HG02840 (cell line): ENCODE results near the gene TGM5.

Experiments
- ATAC-seq: cut with Tn5 transposase; IDR thresholded peaks from one replicate; pipeline ENCODE4 v1.9.1; 2021; ENCODE audit warnings: mild to moderate bottlenecking, moderate library complexity, moderate number of reproducible peaks; ENCODE audit not compliant: unreplicated experiment, low FRiP score

The TGM5 gene

DNA sequence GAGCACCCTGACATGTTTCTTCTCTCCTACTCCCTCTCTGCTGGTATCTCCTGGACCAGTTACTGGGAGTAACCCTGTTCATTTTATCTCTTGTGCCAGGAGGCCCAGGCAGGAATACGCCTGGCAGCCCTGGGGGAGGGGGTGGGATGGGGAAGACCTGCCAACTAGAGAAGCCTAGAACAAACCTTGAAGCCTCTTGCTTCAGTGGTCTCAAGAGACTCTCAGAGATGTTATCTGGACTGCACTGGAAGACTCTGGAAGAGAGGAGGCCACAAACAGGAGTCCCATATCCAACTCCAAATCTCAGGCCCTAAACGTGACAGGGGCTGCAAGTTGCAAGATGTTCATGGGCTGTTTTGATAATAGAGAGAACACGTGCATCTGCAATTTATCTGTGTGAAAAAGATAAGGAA is 45.7 kb downstream of the TGM5 start, which contains the start of gene EPB42:
Gene EPB42 (minus strand): TSS at position 28 of the 413 bp plus-strand sequence. CDS start 193 bp downstream, outside the sequence.
- no peak for ATAC-seq

DNA sequence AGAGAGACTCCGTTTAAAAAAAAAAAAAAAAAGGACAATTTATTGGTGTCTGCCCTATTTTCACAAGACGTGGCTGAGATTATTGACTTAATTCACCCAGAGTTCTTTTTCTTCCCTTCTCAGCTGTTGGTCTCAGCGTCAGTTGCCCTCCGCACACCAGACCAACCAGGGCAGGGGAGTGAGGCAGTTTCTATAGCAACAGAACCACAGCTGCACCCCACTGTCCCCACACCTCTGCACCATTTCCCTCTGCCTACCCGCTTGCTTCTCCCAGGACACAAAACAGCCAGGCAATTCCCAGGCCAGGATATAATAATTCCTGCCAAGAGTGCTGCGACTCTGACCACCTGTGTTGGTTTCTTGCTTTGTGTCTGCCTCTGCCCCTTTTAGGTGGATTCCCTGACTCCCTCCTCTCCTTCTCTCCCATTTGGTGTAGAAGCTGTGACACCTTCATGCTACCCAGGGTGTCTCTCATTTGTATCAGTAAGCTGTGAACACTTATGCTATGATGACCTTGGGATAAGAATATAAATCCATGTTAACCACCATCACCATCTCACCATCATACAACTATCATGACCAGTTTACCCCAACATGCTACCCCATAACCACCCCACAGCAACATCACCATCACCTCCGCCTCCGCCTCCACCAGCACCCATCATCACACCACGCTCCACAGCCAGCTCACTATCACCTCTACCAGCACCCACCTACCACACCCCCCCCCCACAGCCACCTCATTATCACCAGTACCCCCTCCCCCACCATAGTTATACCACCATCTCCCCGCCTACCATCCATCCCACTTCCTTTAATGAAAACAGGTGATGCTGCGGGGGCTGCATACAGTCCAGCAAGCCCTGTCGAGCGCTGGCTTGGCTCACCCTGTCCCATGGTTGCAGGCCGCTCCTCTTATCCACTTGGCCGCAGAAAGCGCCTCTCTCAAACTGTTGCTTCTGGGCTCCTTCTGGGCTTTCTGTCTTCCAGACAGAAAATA is 46.5 kb downstream of the TGM5 start:
- no peak for ATAC-seq

DNA sequence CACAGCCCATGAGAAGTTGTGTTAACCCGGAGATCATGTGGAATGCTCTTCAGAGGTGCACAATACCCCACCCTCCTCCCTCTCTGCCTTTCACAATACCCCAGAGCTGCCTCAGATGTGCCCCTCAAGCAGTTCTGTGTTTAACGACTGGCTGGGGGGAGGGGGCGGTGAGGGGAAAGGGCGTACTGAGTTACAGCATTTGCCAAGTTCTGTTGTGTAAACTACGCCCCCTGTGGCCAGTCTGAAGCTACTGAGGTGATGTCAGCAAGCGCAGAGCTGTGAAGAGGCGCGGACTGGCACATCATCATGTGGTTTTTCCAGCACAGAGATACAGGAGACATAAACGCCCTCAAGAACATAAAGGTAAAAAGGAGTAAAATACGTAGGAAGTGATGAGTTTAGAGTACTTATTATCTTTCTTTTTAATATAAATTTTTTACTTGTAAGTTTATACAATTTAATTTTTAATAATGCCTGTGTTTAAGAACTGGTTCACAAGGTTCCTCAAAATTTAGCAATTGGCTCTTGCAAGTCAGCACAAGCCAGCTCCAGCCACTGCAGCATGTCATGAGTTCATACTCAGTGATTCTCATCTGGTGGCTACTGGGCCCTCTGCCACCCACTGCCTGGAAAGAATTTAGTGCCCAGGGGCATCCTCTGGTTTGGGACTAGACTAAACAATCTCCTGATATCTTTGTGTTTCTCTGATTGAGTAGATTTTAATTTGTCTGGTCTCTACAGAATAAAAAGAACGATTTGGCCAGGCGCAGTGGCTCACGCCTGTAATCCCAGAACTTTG is 47.6 kb downstream of the TGM5 start:
- ATAC-seq: no peak

DNA sequence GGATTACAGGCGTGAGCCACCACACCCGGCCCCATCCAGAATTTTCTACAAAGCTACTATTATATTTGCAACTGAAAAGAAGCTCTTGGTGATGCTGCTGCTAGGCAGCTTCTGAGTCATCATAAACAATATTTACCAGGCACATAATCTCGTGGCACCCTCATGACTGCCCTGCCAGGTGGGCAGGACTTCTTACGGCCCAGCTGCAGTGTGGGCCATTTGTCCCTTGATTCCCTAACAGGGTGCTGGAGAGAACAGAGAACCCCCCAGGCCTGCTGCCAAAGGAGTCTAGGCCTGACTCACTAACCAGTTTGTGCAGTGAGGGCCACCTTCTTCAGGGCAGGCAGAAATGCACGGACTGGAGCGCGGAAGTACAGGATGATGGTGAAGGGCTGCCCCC is 50.8 kb downstream of the TGM5 start:
- ATAC-seq: no peak

DNA sequence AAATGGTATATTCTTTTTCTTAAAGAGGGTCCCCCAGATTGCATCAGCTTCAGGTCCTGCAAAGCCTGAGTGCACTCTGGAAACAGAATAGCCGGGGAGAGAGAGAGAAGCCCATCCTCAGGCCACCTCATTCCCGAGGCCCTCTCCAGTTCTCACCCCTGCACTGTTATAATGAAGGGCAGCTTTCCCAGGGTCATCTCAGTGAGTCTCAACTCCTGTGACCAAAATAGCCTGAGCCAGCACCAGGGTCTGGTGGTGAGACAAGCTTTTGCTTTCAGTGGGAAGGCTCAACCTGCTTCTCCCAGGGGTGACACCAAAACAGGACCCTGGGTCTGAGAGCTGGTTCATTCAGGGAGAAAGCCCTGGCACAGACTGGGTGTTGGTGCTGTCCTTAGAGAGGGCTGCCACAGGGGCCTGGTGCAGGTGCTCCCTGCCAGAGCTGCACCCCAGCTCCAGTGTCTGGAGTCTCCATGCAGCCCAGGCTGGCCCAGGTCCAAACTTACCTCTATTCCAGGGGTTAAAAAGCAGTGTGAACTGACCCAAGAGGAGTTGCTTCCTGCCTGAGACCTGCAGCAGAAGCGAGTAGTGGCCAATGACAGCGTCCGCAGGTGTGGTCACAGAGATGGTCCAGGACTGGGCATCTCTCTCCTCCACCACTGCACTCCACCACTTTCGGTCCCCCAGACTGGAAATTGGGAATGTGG is 52.0 kb downstream of the TGM5 start:
- no peak for ATAC-seq

DNA sequence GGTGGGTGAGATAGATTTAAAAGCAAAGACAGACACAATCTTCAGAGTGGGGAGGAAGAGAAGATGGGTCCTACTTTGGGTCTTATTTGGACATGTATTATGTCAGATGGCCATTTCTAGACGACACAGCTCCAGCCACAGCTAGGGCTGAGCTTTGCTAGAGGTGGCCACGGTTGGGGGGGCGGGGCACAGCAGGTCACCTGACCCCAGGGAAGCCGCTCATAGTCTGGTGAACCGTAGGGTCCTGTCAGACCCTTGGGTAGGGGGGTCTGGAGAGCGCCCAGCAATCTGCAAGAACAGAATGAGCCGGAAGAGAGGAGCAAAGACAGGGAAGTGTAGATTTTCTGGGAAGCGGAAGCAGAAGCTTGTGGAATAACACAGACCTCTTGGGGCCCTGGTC is 52.6 kb downstream of the TGM5 start:
- ATAC-seq: no peak

DNA sequence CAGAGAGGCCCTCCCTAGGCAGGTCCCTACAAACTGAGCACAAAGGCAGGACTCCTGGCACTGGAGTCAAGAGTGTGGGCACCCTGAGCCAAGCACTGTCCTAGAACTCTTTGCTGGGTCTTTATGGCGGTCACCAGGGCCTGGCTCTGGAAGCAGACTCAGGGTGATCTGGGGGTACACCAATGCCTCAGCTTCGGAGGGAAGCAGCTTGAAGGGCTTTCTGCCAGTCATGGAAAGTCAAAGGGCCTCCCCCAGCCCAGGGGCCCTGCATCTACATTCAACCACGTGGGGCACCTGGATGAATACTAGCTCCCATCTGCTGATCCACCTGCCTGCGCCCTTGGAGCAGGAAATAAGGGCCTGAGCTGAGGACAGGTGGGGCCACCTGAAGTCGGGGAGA is 53.3 kb downstream of the TGM5 start:
- no peak for ATAC-seq

DNA sequence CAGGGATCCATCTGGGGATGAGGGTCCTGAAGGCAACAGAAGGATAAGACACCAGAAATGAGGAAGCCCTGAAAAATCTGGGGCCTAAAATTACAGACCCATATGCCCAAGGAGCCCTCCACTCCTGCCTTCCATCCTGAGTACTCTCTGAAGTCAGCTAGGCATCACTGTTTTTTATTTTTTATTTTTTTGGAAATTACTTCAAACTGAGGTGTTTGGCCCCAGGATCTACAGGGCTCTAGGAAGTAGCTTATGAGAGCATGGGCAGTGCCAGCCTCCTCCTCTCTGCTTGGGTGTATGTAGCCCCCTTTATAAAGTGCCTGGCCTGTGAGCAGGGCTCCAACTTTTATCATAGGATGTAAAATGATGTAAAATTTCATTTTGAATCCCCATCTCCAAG is 53.8 kb downstream of the TGM5 start:
- ATAC-seq: no peak

DNA sequence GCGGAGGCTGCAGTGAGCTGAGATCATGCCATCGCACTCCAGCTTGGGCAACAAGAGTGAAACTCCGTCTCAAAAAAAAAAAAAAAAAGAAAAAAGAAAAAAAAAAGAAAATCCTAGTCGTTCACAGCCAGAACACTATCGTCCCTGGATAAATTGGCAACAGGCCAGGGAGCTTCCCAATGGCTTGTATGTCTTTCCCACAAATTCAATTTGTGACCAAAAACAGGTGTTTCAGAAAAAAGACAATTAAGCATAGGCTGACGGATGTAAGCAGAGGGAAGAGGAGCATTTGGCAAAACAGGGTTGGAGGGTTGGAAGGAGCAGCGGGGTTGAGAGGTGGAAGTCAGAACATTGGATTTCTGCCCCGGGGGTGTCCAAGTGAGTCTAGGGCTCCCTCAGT is 54.4 kb downstream of the TGM5 start:
- no peak for ATAC-seq

DNA sequence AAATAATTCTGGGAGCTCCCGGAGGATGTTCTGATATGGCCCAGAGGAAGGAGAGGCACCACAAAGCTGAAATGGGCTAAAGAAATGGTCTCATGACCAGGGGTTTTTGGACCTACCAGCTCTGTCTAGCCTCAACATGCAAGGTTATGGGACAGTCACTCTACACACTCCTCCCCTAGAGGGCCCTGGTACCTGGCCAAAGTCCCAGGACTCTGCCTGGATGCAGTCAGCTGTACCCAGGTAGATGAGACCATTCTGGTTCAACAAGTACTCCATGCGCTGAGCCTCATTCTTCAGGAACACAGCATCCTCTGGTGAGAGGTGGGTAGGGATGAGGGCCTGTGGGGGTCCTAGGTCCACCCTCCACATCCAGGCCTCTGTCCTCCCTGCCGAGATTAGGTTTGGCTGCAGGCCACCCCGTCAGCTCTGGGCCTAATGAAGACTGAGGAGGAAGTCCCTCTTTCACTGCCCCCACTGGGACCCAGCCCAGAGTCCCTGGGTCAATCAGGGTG is 55.4 kb downstream of the TGM5 start:
- ATAC-seq: no peak

DNA sequence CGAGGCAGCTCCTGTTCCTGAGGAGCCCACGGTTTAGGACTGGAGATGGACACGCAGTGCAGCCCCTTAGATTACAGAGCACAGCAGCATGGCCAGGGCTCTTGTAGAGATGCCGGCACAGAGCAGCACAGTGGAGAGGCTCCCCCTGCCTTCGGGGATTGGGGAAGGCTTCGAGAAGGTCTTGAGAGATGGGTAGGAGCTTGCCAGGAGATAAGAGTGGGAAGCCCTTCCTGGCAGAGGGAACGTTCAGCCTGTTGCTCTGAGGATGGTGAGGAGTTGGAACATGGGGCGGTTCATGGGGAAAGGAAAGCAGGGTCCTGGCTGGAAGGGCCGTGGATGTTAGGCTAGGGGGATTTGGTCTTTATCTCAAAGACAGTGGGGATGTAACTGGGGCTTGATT is 55.9 kb downstream of the TGM5 start:
- ATAC-seq: no peak

DNA sequence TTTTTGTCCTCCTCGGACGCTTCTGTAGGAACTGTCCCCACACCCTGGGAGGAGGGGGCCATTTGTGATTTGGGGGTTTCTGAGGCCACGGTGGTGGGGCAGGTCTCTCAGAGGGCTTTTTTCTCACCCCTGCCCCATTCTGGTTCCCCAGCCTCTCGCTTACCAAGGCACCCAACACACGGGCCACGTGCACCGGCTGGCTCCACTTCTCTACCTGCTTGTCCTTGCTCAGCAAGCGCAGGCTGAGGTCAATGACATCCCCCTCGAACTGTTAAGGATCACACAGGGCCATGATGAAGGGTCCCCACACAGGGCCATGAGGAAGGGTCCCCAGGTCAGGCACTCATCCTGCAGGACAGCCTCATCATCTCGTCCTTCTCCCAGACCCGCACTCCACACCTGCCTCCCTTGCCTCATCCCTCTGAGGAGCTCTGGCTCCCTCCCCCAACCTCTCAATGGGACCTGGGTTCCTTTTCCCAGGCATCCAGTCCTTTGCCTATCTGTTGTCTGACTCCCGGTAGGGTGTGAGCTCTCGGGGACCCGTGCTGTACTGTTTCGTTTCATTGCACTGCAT is 56.5 kb downstream of the TGM5 start:
- ATAC-seq: no peak

DNA sequence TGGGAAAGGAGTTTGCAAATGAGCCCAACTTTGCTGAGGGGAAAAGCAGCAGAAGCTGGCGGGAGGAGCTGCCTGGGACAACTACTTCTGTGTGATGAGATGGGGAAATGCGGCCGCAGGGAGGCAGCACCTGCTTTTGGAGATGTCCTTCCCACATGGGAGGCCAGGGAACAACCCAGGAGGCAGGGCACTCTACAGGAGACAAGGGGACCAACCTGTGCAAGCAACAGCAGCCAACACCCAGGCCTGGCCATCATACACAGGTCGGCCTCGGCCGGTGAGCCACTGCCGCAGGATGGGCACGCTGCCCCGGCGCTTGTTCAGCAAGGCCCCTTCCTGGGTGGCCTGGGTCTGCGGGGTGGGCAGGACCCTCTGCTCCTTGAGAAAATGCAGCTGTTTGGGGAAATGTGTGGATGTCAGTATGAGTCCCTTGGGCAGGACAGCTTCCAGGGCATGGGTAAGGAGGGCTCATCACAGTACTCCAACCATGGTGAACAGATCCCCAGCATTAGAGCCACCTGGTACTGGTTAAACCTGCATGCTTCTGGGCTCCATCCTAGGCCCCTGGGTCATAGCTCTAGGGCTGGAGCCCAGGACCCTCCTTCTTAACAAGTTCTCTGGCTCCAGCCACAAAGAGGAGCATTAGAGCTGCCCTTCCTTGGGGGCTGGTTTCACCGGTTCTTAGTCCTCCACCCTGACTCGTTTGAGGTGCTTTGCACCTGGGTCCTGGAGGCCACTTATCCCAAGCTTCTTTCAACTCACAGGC is 57.5 kb downstream of the TGM5 start:
- ATAC-seq: no peak

DNA sequence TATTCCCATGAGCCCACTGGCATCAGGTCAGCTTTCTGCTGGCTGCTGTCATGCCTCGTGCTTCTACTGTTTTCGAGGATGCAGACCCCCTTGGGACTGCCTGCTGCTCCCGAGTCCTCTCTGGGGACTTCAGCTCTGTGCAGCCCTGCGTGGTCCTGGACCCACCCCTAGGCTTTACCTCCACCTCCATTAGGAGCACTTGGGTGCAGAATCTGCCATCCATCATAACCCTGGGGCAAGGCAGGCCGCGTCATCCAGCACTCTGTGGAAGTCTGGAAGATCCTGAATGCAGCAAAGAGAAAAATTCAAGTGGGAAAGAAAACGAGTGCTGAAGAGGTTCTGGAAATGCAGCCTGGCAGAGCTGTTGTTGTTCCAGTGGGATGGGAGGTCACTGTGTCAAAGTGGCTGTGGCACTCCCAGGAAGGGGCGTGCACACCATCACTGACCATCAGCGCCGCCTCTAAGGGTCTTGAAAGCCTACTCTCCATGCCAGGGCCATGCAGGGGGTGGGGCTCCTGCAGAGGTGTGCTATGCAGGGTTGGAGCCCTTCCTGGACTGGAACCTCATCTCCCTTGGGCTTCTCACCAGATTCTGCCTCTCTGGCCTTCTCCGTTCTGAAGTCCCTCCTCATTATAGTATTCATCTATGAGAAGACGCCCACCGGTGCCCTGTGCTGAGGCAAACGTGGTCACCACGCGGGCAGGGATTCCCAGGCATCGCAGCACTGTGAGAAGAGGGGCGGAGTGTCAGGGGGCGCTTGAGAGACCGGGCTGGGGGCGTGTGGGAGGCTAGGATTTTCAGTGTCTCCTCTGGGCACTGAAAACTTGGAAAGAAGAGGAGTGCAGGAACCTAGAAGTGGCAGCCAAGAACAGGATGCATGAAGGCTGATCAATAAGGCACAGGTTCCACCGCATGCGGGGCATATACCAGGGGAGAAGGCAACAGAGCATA is 58.4 kb downstream of the TGM5 start:
- ATAC-seq: no peak

DNA sequence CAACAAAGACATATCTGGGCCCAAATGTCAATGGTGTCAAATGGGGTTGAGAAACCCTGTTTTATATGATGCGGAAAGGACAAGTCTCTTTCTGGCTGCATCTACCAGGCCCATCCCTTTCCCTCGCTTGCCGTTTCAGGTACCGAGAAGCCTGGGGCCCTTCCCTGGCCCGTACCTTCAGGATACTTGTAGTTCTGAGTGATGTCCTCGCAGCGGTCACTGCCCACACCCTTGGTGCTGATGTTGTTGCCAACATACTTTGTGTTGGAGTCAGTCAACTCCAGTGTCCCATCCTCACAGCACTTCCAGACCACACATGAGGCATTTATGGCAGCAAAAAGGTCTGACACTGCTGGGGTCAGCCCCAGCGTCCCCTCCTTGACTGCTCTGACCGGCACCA is 59.7 kb downstream of the TGM5 start:
- no peak for ATAC-seq

DNA sequence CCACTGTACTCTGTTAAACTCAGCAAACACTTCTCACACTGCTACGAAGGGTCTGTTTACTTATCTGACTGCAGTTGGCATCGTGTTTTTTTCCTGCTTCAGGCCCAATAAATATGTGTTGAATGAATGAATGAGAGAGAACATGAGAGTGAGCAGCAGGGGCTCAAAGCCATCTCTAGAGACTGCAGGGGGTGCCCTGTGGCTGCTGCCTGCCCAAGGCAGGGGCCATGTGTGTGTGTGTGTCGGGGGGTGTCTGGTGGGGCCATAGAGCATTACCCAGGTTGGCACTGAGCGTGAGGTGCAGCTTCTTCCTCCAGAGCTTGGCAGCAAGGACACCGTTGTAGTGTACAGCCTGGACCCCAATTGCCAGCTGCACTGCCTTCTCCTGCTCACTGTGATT is 60.7 kb downstream of the TGM5 start:
- ATAC-seq: no peak

DNA sequence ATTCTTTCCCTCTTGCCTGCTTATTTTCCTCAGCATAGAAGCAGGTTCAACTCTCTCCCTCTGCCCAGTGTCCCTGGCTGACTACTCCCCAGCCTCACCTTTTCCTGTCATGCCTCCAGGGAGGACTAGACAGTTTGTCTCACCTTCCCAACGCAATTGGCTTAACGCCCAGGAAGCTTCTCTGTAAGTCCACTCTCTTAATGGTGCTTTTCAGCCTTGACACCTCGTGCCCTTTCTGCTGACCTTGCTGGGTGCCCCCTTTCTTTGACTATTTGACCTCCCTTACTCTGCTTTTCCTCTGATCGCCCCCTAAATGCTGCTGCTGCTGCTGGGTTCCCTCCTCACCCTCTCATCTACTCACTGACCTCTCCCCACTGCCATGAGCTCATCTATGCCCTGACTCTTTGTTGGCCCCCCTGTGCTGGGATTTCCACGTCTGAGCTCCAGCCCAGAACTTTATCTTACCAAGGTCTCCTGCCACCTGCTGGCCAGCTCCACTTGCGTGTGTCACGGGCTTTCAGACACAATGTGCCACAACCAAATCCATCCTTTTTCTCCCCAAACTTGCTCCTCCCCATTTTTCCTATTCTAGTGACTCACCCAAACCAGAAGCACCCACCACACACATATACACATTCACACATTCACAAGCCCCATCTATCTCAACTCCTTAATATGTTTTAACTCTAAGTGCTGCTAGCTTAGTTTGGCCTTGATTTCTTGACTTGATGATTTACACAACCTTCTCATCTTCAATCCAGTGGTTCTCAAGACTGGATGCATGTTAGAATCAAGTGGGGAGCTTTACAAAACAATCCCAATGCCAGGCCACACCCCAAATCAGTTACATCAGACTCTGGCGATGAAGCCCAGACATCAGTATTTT is 62.5 kb downstream of the TGM5 start:
- ATAC-seq: no peak
